Loucy (cell line): Measurements from ENCODE around the gene IP6K2.

Experiments
- H2AFZ ChIP-seq: fragments of 200-600 bp; sonication (generic); 2 replicates; pipeline ENCODE4 v1.6.0; 2016; ENCODE audit warnings: antibody characterized with exemption, mild to moderate bottlenecking, low read length, moderate library complexity
- H3F3A ChIP-seq: fragments of 200-600 bp; 2 replicates; pipeline ENCODE4 v1.6.0; 2016; ENCODE audit warnings: antibody characterized with exemption, low read depth, mild to moderate bottlenecking
- H3K27me3 ChIP-seq: fragments of 200-600 bp; sonication (generic); 2 replicates; pipeline ENCODE4 v1.6.1; 2014; ENCODE audit warnings: low read length, mild to moderate bottlenecking; ENCODE audit not compliant: insufficient read depth, poor library complexity, severe bottlenecking
- H3K36me3 ChIP-seq: fragments of 200-600 bp; sonication (generic); 2 replicates; pipeline ENCODE4 v1.6.1; 2016; ENCODE audit warnings: low read length; ENCODE audit not compliant: insufficient read depth
- H3K4me1 ChIP-seq: fragments of 200-600 bp; sonication (generic); 2 replicates; pipeline ENCODE4 v1.5.1; 2014; ENCODE audit warnings: low read length, mild to moderate bottlenecking; ENCODE audit not compliant: insufficient read depth, poor library complexity, severe bottlenecking
- H3K4me2 ChIP-seq: fragments of 200-600 bp; sonication (generic); 2 replicates; pipeline ENCODE4 v1.6.0; 2014; ENCODE audit warnings: antibody characterized with exemption, low read length, low read depth, mild to moderate bottlenecking; ENCODE audit not compliant: poor library complexity, severe bottlenecking
- H3K4me3 ChIP-seq: fragments of 200-600 bp; sonication (generic); 2 replicates; pipeline ENCODE4 v1.5.1; 2014; ENCODE audit warnings: low read length, mild to moderate bottlenecking, mixed read lengths; ENCODE audit not compliant: poor library complexity, severe bottlenecking
- H3K79me2 ChIP-seq: fragments of 200-600 bp; sonication (generic); 2 replicates; pipeline ENCODE4 v1.6.1; 2014; ENCODE audit warnings: low read length; ENCODE audit not compliant: insufficient read depth
- H3K9ac ChIP-seq: fragments of 200-600 bp; sonication (generic); 2 replicates; pipeline ENCODE4 v1.6.0; 2014; ENCODE audit warnings: mild to moderate bottlenecking, low read depth, low read length, moderate library complexity; ENCODE audit not compliant: poor library complexity, severe bottlenecking
- H3K9me2 ChIP-seq: fragments of 200-600 bp; sonication (generic); replicated peaks from 2 replicates; pipeline ENCODE4 v1.6.1; 2016; ENCODE audit warnings: low read depth, low read length, mixed read lengths
- H3K9me3 ChIP-seq: fragments of 200-600 bp; sonication (generic); 2 replicates; pipeline ENCODE4 v1.6.1; 2014; ENCODE audit warnings: mild to moderate bottlenecking, antibody characterized with exemption, low read length, low read depth; ENCODE audit not compliant: insufficient read depth
- H4K20me1 ChIP-seq: fragments of 200-600 bp; sonication (generic); 2 replicates; pipeline ENCODE4 v1.6.0; 2014; ENCODE audit warnings: antibody characterized with exemption, low read length, mild to moderate bottlenecking; ENCODE audit not compliant: insufficient read depth, poor library complexity, severe bottlenecking
- EZH2phosphoT487 ChIP-seq: fragments of 200-600 bp; IDR thresholded peaks from 2 replicates; pipeline ENCODE4 v1.6.1; 2018; ENCODE audit warnings: antibody characterized with exemption, mild to moderate bottlenecking, moderate library complexity, borderline replicate concordance
- TF ChIP-seq, protein P1 (sequence below): fragments of 200-600 bp; sonication (generic); conservative IDR thresholded peaks from 2 replicates; pipeline ENCODE4 v1.5.1; 2014; ENCODE audit warnings: mild to moderate bottlenecking, antibody characterized with exemption, low read length

IP6K2 gene

DNA sequence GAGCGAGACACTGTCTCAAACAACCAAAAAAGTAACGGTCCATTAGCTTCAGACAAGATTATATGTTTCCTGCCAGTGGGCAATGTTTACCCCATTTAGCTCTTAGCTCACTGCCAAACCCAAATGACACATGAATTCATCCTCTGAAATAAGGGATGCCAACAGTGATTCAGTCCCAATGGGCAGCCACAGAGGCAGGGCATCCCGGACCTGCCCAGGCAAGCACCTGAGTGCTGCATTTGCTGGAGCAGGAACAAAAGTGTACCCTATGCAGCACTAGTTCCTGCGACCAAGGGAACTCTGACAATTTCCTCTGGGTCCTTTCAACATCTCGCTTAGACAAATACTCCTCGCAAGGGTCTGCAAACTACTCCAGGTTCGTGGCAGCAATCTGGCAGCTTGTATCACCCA, 8.0 kb downstream of the IP6K2 start:
- Histone ChIP-seq H3K79me2 (peaks cover 99% of the 10 kb centered on the region), H3K4me2 (peak overlapping the region; percentile 67), H3K4me1 (peaks cover 32% of the 10 kb centered on the region), H3K4me3 (peak overlapping the region; percentile 31), H3K27me3 (no peaks in the 10 kb centered on the region), H3F3A (no peaks in the 10 kb centered on the region), H2AFZ (no peak overlapping the region), H3K36me3 (peaks cover 27% of the 10 kb centered on the region; the same call in 1 of the 2 replicates), H3K9me2 (no peaks in the 10 kb centered on the region), H3K9ac (peak overlapping the region; percentile 37), H4K20me1 (peaks cover 91% of the 10 kb centered on the region), H3K9me3 (no peaks in the 10 kb centered on the region)
- no peak for TF ChIP-seq EZH2phosphoT487
- TF ChIP-seq, protein P1, sequence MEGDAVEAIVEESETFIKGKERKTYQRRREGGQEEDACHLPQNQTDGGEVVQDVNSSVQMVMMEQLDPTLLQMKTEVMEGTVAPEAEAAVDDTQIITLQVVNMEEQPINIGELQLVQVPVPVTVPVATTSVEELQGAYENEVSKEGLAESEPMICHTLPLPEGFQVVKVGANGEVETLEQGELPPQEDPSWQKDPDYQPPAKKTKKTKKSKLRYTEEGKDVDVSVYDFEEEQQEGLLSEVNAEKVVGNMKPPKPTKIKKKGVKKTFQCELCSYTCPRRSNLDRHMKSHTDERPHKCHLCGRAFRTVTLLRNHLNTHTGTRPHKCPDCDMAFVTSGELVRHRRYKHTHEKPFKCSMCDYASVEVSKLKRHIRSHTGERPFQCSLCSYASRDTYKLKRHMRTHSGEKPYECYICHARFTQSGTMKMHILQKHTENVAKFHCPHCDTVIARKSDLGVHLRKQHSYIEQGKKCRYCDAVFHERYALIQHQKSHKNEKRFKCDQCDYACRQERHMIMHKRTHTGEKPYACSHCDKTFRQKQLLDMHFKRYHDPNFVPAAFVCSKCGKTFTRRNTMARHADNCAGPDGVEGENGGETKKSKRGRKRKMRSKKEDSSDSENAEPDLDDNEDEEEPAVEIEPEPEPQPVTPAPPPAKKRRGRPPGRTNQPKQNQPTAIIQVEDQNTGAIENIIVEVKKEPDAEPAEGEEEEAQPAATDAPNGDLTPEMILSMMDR, result no peak

DNA sequence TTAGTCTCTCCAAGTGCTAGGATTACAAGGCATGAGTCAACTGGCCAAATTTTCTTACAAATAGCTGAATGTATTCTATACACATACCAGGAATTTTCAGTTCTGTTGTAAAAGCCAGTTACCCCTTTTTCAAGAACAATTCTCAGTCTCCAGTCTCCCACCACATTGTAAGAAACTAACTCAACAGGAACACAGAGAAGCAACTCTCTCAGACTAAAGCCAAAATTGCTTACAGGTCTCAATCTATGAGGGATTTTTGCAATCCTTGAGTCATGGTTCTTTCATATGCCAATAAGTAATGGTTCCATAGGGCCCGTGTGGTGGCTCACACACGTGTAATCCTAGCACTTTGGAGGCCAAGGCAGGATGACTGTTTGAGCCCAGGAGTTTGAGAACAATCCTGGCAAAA, 8.5 kb downstream of the IP6K2 start:
- H3K9me3 ChIP-seq, result no peaks in the 10 kb centered on the region
- peaks cover 99% of the 10 kb centered on the region for H3K79me2 ChIP-seq
- H3F3A ChIP-seq, result no peaks in the 10 kb centered on the region
- H3K4me3 ChIP-seq, result no peak overlapping the region
- TF ChIP-seq, protein P1, result no peak
- no peak for TF ChIP-seq EZH2phosphoT487
- H3K36me3 ChIP-seq, result peaks cover 27% of the 10 kb centered on the region; the same call in 1 of the 2 replicates
- no peaks in the 10 kb centered on the region for H3K27me3 ChIP-seq
- peak overlapping the region; percentile 67 for H3K4me2 ChIP-seq
- peaks cover 91% of the 10 kb centered on the region for H4K20me1 ChIP-seq
- H2AFZ ChIP-seq, result no peak overlapping the region
- peaks cover 31% of the 10 kb centered on the region for H3K4me1 ChIP-seq
- H3K9me2 ChIP-seq, result no peaks in the 10 kb centered on the region
- H3K9ac ChIP-seq, result peak overlapping the region; percentile 37

DNA sequence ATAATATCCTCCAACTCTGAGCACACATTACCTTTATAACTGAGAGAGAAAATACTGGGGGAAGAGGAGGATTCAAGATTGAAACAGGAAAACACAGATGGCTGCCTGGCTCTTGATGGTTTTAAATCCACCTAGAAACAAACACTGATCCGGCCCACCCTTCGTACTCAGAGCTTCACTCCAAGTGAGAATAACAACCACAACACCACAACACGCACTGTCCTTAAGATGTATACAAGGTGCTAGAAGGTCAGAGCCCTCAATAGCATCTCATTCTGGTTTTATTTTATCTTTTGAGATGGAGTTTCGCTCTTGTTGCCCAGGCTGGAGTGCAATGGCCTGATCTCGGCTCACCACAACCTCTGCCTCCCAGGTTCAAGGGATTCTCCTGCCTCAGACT, 9.9 kb downstream of the IP6K2 start:
- H2AFZ ChIP-seq, result no peak overlapping the region
- H3K4me3 ChIP-seq, result no peak overlapping the region
- H3K36me3 ChIP-seq, result peaks cover 36% of the 10 kb centered on the region; the same call in 1 of the 2 replicates
- H3K9ac ChIP-seq, result no peak overlapping the region
- H3K27me3 ChIP-seq, result no peaks in the 10 kb centered on the region
- TF ChIP-seq, protein P1, result no peak
- TF ChIP-seq EZH2phosphoT487, result no peak
- H3F3A ChIP-seq, result no peaks in the 10 kb centered on the region
- peaks cover 99% of the 10 kb centered on the region for H3K79me2 ChIP-seq
- H3K4me2 ChIP-seq, result no peak overlapping the region
- no peaks in the 10 kb centered on the region for H3K9me3 ChIP-seq
- no peaks in the 10 kb centered on the region for H3K9me2 ChIP-seq
- peaks cover 89% of the 10 kb centered on the region for H4K20me1 ChIP-seq
- H3K4me1 ChIP-seq, result peaks cover 25% of the 10 kb centered on the region
